Measurements from ENCODE around the gene KIF22.
A peak's percentile ranks its signal among the peaks of the same experiment; 100 is the strongest.

The KIF22 gene

DNA sequence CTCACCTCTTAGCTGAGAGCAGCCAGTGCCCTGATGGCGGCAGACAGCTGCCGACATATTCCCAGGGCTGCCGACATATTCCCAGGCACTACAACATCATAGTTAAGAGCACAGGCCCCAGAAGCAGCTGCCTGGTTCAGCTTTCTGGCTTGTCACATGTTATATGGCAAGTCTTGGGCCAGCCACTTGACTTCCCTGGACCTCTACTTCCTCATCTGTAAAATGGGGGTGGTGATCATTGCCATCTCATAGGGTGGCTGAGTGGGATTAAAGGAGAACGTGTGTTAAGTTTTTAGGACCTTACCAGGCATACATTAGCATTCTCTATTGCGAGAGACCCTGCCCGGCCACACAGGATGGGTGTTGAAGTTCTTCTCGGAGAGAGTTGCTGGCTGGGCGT, 53.4 kb downstream of the KIF22 start:
- DNase-seq, result no peak

DNA sequence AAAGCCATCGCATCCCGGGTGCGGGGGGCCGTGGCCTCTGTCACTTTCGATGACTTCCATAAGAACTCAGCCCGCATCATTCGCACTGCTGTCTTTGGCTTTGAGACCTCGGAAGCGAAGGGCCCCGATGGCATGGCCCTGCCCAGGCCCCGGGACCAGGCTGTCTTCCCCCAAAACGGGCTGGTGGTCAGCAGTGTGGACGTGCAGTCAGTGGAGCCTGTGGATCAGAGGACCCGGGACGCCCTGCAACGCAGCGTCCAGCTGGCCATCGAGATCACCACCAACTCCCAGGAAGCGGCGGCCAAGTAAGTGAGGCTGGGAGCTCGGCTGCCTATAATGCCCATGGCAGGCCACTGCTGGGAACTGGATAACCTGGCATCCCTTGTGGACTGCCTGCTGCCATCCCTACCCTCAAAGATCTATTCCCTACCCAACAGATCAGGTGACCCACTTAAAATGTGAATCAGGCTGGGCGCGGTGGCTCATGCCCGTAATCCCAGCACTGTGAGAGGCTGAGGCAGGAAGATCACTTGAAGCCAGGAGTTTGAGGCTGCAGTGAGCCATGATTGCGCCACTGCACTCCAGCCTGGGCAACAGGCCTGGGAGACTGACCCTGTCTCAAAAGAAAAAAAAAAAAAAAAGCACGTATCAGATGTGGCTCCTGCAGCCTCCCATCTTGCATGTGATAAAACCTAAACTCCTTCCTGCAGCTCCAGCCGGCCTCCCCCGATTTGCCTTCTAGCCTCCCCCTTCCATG, 54.2 kb downstream of the KIF22 start:
- no peak for DNase-seq

DNA sequence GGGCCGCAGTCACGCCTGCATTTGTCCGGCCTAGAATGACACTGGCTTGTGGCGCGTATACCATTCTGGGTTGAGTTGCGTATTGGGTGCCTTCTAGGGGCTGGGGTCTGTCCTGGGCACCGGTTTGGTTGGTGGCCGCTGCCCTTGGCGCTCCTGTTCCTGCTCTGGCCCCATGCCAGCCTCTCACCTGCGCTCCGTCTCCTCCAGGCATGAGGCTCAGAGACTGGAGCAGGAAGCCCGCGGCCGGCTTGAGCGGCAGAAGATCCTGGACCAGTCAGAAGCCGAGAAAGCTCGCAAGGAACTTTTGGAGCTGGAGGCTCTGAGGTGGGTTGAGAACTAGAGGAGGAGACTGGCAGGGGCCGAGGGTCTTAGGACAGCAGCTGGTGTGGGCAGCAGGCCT, 55.1 kb downstream of the KIF22 start:
- DNase-seq, result no peak

DNA sequence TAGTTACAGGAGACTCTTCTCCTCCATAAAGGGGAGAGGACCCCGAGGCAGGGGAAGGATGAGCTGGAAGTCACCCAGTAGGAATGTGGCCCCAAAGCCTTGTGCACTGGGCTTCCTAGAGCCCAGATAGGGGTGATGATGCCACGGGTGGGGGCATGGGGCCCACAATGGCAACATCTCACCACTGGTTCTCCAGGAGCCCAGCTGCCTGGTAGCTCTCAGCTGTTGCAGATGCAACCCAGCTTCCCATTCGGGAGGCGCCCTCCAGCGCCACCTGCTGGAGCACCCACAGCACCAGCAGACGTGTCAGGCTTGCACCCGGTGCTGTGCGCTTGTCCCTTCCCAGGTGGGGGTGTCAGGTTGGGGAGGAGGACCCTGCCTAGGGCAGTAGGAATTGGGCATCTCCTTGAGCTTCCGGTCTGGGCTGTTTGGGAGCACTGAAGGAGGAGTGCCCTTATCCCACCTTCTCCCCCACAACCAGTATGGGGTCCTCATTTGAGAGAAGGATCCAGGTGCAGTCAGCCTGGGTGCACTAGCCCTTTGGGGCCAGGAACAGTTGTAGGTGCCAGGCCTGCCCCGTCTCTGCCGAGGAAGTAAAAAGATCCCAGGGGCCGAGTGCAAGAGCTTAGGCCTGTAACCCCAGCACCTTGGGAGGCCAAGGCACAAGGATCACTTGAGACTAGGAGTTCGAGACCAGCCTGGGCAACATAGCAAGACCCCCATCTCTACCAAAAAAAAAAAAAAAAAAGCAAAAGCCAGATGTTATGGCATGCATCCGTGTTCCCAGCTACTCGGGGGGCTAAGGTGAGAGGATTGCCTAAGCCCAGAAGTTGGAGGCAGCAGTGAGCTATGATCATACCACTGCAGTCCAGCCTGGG, 58.1 kb downstream of the KIF22 start:
- DNase-seq, result peak; percentile 87 to 89

DNA sequence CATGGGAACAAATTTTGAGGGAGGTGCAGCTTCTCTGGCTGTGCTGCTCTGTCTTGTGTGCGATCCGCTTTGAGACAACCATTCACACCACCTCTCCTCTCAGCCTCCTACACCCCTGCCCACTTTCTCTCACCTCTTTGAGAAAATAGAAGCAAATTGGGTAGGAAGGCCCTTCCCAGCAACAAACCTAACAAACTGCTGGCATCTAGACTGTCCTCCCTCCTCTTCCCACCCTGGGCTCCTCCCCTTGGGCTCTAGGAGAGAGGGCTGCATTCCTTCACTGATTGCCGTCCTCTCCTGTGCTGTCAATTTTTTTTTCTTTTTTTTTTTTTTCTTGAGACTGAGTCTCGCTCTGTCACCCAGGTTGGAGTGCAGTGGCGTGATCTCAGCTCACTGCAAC, 59.0 kb downstream of the KIF22 start:
- no peak for DNase-seq

DNA sequence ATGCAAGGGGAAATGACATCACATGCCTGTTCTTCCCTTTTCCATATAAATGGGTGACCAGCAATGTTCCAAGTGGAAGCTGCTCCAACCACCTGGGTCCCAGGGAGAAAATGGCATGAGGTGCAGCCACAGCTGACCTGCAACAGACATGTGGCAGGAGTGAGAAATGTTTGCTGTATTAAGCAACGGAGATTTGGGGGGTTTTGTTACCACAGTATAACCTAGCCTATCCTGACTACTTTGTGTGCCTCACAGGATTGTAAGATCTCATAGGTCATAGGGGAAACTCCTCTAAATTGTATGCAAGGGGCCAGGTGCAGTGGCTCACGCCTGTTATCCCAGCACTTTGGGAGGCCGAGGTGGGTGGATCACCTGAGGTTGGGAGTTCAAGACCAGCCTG, 60.4 kb downstream of the KIF22 start:
- DNase-seq, result no peak

DNA sequence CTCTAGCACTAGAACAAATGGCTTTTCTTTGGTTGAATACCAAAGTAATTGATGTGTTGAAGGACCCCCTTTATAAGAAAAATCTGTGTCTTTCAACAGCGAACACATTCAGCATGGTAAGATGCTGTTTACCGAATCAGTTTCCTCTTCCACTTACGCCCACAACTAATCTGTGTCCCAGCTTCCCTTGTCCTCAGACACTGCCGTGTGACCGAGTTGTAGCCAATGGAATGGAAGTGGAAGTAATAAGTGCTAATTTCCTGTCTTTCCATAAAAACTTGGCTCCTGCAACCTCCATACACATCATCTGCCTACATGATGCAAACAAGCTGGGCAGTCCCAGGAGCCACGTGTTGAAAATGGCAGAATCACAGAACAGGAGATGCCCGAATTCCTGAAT, 62.1 kb downstream of the KIF22 start:
- no peak for DNase-seq

DNA sequence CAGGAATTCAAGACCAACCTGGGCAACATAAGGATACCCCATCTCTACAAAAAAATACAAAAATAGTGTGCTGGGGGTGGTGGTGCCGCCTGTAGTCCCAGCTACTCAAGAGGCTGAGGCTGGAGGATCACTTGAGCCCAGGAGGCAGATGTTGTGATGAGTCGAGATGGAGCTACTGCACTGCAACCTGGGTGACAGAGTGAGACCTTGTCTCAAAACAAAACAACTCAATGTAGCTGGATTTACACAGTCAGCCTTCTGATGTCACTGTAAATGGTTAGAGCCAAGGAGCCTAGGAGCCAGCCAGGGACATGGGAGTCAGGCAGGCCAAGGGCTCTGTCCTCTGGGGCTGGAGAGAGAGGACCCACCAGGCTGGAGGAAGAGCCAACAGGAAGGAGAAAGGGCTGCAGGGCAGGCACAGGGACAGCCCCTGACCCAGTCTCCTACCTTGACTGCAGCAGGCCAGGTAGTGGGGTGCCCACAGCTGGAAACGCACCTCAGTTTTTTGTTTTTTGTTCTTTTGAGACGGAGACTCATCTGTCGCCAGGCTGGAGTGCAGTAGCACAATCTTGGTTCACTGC, 64.1 kb downstream of the KIF22 start:
- DNase-seq, result no peak
